ENCODE data around the gene PSME1. TPM values are rescaled to one million over a fixed set of nuclear protein-coding genes. Genes with fewer than 3 reads are reported as not detected.
A peak's percentile ranks its signal among the peaks of the same experiment; 100 is the strongest.

Gene PSME1
- total RNA-seq, 4 donors from 2014 or later = 100 to 256 (median 116) TPM

DNA sequence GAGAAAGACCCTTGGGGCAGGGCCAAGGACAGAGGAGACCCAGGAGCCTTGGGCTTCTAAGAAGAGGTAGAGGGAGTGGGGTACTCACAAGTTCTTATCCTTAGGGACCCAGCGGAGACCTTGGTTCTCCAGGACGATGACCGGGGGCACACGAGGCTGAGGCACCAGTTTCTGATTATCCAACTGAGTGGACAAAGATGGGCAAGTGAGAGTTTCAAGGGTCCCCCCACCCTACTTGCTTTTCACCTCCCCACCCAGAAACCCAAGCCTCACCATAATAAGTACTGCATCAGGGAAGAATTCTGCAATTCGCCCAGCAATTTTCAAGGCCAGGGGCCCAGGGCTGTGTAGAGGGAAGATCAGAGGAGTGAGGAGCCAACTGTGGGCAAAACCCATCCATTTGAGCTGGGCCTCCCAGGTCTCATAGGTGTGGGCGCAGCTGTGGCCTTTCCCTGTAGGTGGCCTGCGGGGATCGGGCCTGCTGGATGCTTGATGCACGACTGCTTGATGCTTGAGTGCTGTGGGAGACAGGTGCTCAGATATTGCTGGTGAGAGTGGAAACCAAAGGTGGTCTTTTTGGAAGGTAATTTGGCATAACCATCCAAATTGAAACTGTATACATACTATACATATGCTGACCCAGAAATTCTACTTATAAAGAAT, 3.4 kb downstream of the PSME1 start:
- Histone ChIP-seq H3K27me3 (no peaks in the 10 kb centered on the region), H3K9me3 (no peaks in the 10 kb centered on the region), H3K36me3 (peaks cover 17 to 40% (median 17%) of the 10 kb centered on the region in 3 donors), H3K27ac (peak overlapping the region in 3 of 4 donors; percentile 37 to 96 (median 95)), H3K4me3 (peak overlapping the region in 1 of 4 donors; percentile 84), H3K4me1 (peaks cover 38 to 76% (median 46%) of the 10 kb centered on the region in 3 donors)
- no peak for DNase-seq
- intact Hi-C loops (cut with DNase I) = no loop called here
- 82 to 89% methylated on average over 7 to 9 of the region's 9 CpGs for WGBS, 2 donors
- no peak for TF ChIP-seq POLR2A (IDR thresholded peaks at IDR 0.05)
- TF ChIP-seq, protein P1, sequence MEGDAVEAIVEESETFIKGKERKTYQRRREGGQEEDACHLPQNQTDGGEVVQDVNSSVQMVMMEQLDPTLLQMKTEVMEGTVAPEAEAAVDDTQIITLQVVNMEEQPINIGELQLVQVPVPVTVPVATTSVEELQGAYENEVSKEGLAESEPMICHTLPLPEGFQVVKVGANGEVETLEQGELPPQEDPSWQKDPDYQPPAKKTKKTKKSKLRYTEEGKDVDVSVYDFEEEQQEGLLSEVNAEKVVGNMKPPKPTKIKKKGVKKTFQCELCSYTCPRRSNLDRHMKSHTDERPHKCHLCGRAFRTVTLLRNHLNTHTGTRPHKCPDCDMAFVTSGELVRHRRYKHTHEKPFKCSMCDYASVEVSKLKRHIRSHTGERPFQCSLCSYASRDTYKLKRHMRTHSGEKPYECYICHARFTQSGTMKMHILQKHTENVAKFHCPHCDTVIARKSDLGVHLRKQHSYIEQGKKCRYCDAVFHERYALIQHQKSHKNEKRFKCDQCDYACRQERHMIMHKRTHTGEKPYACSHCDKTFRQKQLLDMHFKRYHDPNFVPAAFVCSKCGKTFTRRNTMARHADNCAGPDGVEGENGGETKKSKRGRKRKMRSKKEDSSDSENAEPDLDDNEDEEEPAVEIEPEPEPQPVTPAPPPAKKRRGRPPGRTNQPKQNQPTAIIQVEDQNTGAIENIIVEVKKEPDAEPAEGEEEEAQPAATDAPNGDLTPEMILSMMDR (IDR thresholded peaks at IDR 0.05) = no peak

DNA sequence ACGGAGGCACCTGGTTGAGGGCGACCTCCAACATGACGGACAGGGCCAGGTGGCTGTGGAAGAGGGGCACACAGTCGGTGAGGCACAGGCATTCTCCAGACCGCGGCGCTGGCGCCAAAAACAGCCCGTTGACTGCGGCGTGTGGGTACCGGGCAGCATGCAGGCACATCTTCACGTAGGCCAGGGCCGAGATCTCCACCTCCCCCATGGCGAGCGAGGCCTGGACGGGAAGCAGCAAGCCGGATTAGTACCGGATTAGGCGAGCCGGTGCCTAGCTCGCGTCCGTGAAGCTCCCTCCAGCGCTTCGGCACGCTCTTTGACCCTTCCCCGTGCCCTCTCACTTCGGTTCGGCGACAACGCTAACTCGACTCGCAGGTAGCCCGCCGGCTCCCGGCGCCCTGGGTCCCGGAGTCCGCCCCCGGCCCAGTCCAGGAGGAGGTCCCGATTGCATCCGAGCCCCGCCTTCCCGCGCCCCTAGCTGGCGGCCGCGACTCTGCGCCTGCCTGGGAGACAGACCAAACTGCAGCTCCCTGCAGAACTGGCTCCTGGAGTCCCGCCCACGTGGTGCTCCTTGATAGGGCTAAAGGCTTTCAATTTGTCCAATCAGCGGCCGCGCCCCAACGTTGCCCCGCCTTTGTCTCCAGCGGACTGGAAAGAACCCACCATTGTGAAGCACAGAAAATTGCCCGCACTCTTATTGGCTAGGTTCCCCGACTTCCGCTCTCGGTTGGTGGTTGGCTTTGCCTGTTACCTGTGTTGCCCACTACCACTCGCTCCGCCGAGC, 5.3 kb downstream of the PSME1 start, which contains the start of gene EMC9:
EMC9 (minus strand) TSS at position 495 of the 784 bp plus-strand sequence; CDS start at position 208, 287 bp downstream.
- DNase-seq = peak; percentile 98
- intact Hi-C loops (cut with DNase I) = no loop called here
- Histone ChIP-seq H3K36me3 (peaks cover 17 to 40% (median 17%) of the 10 kb centered on the region in 3 donors), H3K4me3 (peak within 1 kb of the TSS; percentile 55 to 84 (median 80)), H3K4me1 (peaks cover 48 to 86% (median 56%) of the 10 kb centered on the region in 3 donors), H3K27me3 (no peaks in the 10 kb centered on the region), H3K9me3 (no peaks in the 10 kb centered on the region), H3K27ac (peak within 1 kb of the TSS; percentile 89 to 96 (median 96))
- 1% methylated on average over 13 to 19 of the region's 65 CpGs for WGBS, 2 donors
- TF ChIP-seq, protein P1 (IDR thresholded peaks at IDR 0.05) = peak; percentile 27 to 90 (median 80)
- peak in 3 of 4 donors; percentile 27 to 91 (median 67) for TF ChIP-seq POLR2A (IDR thresholded peaks at IDR 0.05)

DNA sequence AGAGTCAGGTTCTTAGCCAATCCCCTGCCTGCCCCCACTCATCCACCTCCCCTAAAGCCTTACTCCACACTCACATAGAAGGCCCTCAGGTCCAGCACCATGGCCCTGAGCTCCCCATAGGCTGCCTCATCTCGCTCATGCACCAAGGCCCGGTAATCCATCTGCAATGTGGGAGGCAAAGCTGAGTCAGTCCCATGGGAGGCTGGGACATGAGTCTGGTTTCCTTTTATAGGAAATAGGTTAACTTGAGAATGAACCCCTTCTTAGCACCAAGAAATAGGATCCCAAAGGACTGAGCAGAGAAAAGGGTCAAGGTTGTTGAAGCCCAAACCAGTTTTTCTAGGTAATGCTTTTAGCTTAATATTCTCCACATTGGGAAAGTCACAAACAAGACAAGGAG, 7.5 kb downstream of the PSME1 start:
- Histone ChIP-seq H3K4me3 (no peak overlapping the region), H3K9me3 (no peaks in the 10 kb centered on the region), H3K4me1 (peaks cover 41 to 73% (median 44%) of the 10 kb centered on the region in 3 donors), H3K27ac (peak overlapping the region in 1 of 4 donors; percentile 16), H3K27me3 (no peaks in the 10 kb centered on the region), H3K36me3 (peaks cover 7 to 28% (median 8%) of the 10 kb centered on the region in 3 donors)
- 80% methylated on average over 1 to 2 of the region's 2 CpGs for WGBS, 2 donors
- TF ChIP-seq, protein P1 (IDR thresholded peaks at IDR 0.05) = no peak
- no peak for TF ChIP-seq POLR2A (IDR thresholded peaks at IDR 0.05)
- DNase-seq = no peak
- intact Hi-C loops (cut with DNase I) = no loop called here

DNA sequence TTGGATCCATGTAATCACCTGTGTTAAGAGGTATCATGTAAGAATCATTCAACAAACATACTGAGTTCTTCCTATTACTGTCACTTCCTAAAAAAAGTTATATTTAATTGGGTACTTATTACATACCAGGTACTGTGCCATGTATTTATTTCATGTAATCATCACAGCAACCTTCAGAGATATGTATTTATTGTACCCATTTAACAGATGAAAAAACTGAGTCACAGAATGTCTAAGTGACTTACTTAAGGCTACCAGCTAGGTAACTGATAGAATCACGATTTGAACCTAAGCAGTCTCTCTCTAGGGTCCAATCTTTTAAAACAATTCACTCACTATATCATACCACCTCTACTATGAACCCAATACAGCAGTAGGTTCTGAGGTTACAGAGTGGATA, 8.5 kb downstream of the PSME1 start:
- TF ChIP-seq, protein P1 (IDR thresholded peaks at IDR 0.05) = no peak
- TF ChIP-seq POLR2A (IDR thresholded peaks at IDR 0.05) = no peak
- Histone ChIP-seq H3K9me3 (no peaks in the 10 kb centered on the region), H3K27ac (no peak overlapping the region), H3K4me1 (peaks cover 37 to 73% (median 41%) of the 10 kb centered on the region in 3 donors), H3K27me3 (no peaks in the 10 kb centered on the region), H3K36me3 (peaks cover 0 to 28% (median 1%) of the 10 kb centered on the region in 3 donors), H3K4me3 (no peak overlapping the region)
- DNase-seq = no peak
- intact Hi-C loops (cut with DNase I) = no loop called here
- 87 to 92% methylated on average over 1 of the region's 1 CpG for WGBS, 2 donors

DNA sequence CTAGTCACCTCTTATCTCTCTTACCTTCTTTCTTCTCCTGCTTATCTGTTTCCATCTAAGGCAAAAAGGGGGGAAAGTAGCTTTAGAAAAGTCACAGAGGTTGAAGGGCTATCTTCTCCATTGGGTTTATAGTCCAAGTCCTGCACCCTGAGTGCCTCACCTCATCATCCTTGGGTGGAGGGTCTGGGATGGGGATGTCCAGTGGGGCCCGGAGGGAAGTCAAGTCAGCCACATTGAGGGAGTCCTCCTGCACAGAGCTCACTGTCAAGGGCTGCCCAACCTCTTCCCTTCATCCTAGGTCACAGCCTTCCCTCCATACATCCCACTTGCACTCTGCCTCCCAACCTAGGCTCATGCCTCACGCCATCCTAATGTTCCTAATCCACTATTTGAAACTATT, 9.2 kb downstream of the PSME1 start:
- TF ChIP-seq POLR2A (IDR thresholded peaks at IDR 0.05) = no peak
- TF ChIP-seq, protein P1 (IDR thresholded peaks at IDR 0.05) = no peak
- Histone ChIP-seq H3K9me3 (no peaks in the 10 kb centered on the region), H3K27me3 (no peaks in the 10 kb centered on the region), H3K4me3 (peak overlapping the region in 1 of 4 donors; percentile 80), H3K27ac (peak overlapping the region; percentile 92 to 98 (median 94)), H3K36me3 (peaks cover under 1 to 33% (median 7%) of the 10 kb centered on the region in 3 donors), H3K4me1 (peaks cover 29 to 73% (median 33%) of the 10 kb centered on the region in 3 donors)
- intact Hi-C loops (cut with DNase I) = no loop called here
- no peak for DNase-seq
- WGBS, 2 donors = 73 to 100% methylated on average over 1 to 2 of the region's 2 CpGs
